ENCODE results near the gene HOXD9.

DNA sequence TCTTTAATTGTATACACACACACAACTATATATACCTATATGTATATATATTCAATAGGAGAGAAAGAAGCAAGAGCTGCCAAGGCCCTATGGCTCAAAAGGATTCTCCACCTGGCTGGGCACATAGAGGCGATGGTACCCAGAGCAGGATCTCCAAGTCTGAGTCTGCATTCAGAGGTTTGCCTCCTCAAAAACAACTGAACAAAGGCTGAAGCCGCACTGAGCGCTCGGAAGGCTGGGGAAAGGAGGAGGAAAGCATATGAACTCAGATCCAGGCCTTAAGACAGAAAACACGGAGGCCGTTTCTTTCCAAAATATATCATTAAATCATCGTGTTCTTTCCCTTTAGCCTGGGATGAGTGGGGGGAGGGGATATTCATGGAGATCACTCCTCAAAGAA, 19.3 kb upstream of the HOXD9 start:
- TF ChIP-seq, protein P1, sequence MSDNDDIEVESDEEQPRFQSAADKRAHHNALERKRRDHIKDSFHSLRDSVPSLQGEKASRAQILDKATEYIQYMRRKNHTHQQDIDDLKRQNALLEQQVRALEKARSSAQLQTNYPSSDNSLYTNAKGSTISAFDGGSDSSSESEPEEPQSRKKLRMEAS (IDR thresholded peaks at IDR 0.05) = no peak
- TF ChIP-seq TCF12 (IDR thresholded peaks at IDR 0.05; ENCODE audit: low read depth) (no peak), CREB1 (IDR thresholded peaks at IDR 0.05; ENCODE audit: low read depth) (no peak), RAD21 (IDR thresholded peaks at IDR 0.05; ENCODE audit: low read depth) (no peak), YY1 (IDR thresholded peaks at IDR 0.05; ENCODE audit: low read depth) (no peak), CEBPB (IDR thresholded peaks at IDR 0.05) (no peak), TAF1 (IDR thresholded peaks at IDR 0.05; ENCODE audit: low read depth) (no peak), NFIC (IDR thresholded peaks at IDR 0.05) (no peak), FOXM1 (IDR thresholded peaks at IDR 0.05; ENCODE audit: borderline replicate concordance, low read depth) (no peak), EP300 (IDR thresholded peaks at IDR 0.05; ENCODE audit: borderline replicate concordance) (no peak)
- TF ChIP-seq, protein P2, sequence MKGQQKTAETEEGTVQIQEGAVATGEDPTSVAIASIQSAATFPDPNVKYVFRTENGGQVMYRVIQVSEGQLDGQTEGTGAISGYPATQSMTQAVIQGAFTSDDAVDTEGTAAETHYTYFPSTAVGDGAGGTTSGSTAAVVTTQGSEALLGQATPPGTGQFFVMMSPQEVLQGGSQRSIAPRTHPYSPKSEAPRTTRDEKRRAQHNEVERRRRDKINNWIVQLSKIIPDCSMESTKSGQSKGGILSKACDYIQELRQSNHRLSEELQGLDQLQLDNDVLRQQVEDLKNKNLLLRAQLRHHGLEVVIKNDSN (IDR thresholded peaks at IDR 0.05) = no peak

Data from Ishikawa (cell line).